HCT116 (cell line): Measurements from ENCODE around the gene RANBP1. TPM values are rescaled to one million over a fixed set of nuclear protein-coding genes. Genes with fewer than 3 reads are reported as not detected.

Experiments used
- ATAC-seq: fragments of 200-7000 bp; cut with Tn5 transposase; 2 replicates; pipeline ENCODE4 v1.9.1; 2020; ENCODE audit warnings: mild to moderate bottlenecking, moderate library complexity
- BruUV-seq: library from RNA; stranded (reverse); fragments of 400-500 nt; replicated peaks from 2 replicates; lab custom pipeline; 2021; lab: Mats Ljungman, UMichigan
- CTCF ChIA-PET: fragments of 300-600 bp; sonication (Branson Sonifier 250); formaldehyde crosslinking; loops from one replicate; lab custom pipeline; 2021; ENCODE audit warnings: antibody characterized with exemption; lab: Charles Lee
- POLR2A ChIA-PET: fragments of 300-600, 350-600 bp; sonication (Branson Sonifier 250); formaldehyde crosslinking; loops from one replicate; lab custom pipeline; 2021; ENCODE audit warnings: antibody characterized with exemption; lab: Charles Lee
- RAD21 ChIA-PET, 2 experiments: fragments of 300-600 bp; sonication (Branson Sonifier 250); formaldehyde crosslinking; loops; one replicate each; lab custom pipeline; 2023; ENCODE audit warnings: low total read pairs in 2 of 2; ENCODE audit not compliant: uncharacterized antibody in 2 of 2, unreplicated experiment in 2 of 2, low non-redundant PET in 1 of 2; lab: Charles Lee
- DNase-seq: peaks from one replicate; pipeline ENCODE4 v3.0.0-alpha.2; 2010; ENCODE audit warnings: low read depth, low spot score
- H2AFZ ChIP-seq: fragments of 200-600 bp; shearing (Covaris generic), sonication (generic); 2 replicates; pipeline ENCODE4 v1.6.1; 2017; ENCODE audit warnings: low read depth, mixed run types, mixed read lengths, antibody characterized with exemption, low read length; ENCODE audit not compliant: poor library complexity, severe bottlenecking
- H3K27ac ChIP-seq: 2 replicates; pipeline ENCODE4 v1.5.1; 2012; ENCODE audit warnings: low read depth, low read length
- H3K27me3 ChIP-seq: fragments of 200-600 bp; sonication (generic); 2 replicates; pipeline ENCODE4 v1.6.1; 2016; ENCODE audit warnings: mixed run types, low read length, mixed read lengths; ENCODE audit not compliant: insufficient read depth
- H3K36me3 ChIP-seq, 2 experiments: fragments of 200-500 bp in 1 of 2; fragments of 200-600 bp in 1 of 2; sonication (Bioruptor generic) in 1 of 2; sonication (generic) in 1 of 2; 2 replicates each; pipeline versions ENCODE4 v1.5.1 to v1.6.1; 2014 to 2016; ENCODE audit warnings: low read length in 2 of 2, inconsistent platforms in 1 of 2, mixed read lengths in 1 of 2, mixed run types in 1 of 2; ENCODE audit not compliant: insufficient read depth in 2 of 2, control insufficient read depth in 1 of 2
- H3K4me1 ChIP-seq, 2 experiments: fragments of 200-600 bp in 1 of 2; sonication (generic) in 1 of 2; 2 replicates each; pipeline versions ENCODE4 v1.5.1 to v1.6.1; 2012 to 2017; ENCODE audit warnings: low read length in 2 of 2, inconsistent platforms in 1 of 2, mild to moderate bottlenecking in 1 of 2, mixed read lengths in 1 of 2, mixed run types in 1 of 2, moderate library complexity in 1 of 2; ENCODE audit not compliant: insufficient read depth in 2 of 2, control insufficient read depth in 1 of 2
- H3K4me2 ChIP-seq: fragments of 200-600 bp; sonication (generic); 2 replicates; pipeline ENCODE4 v1.6.1; 2017; ENCODE audit warnings: mixed run types, low read length, mixed read lengths
- H3K4me3 ChIP-seq, 2 experiments: fragments of 200-600 bp in 1 of 2; sonication (generic) in 1 of 2; replicated peaks in 1 of 2; 2 replicates each; pipeline ENCODE4 v1.5.1; 2011 to 2016; ENCODE audit warnings: low read length in 2 of 2, control low read depth in 1 of 2, low read depth in 1 of 2, mild to moderate bottlenecking in 1 of 2, mixed read lengths in 1 of 2, mixed run types in 1 of 2
- H3K79me2 ChIP-seq: fragments of 200-600 bp; sonication (generic); 2 replicates; pipeline ENCODE4 v1.6.1; 2017; ENCODE audit warnings: mild to moderate bottlenecking, mixed run types, low read length, moderate library complexity, mixed read lengths; ENCODE audit not compliant: insufficient read depth
- H3K9ac ChIP-seq: fragments of 200-600 bp; sonication (generic); 2 replicates; pipeline ENCODE4 v1.6.1; 2016; ENCODE audit warnings: low read length, mixed read lengths
- H3K9me2 ChIP-seq: fragments of 200-600 bp; sonication (generic), shearing (Covaris generic); 2 replicates; pipeline ENCODE4 v1.6.1; 2017; ENCODE audit warnings: mixed run types, mild to moderate bottlenecking, moderate library complexity; ENCODE audit not compliant: insufficient read depth
- H3K9me3 ChIP-seq, 2 experiments: fragments of 200-500 bp in 1 of 2; fragments of 200-600 bp in 1 of 2; sonication (Bioruptor generic) in 1 of 2; sonication (generic) in 1 of 2; 2 replicates each; pipeline ENCODE4 v1.6.1; 2014 to 2017; ENCODE audit warnings: low read length in 2 of 2, mixed read lengths in 2 of 2, inconsistent platforms in 1 of 2, low read depth in 1 of 2, mild to moderate bottlenecking in 1 of 2, mixed run types in 1 of 2, moderate library complexity in 1 of 2; ENCODE audit not compliant: control insufficient read depth in 1 of 2, insufficient read depth in 1 of 2
- H4K20me1 ChIP-seq: fragments of 200-600 bp; sonication (generic), shearing (Covaris generic); 2 replicates; pipeline ENCODE4 v1.6.1; 2017; ENCODE audit warnings: mixed run types, mild to moderate bottlenecking, moderate library complexity; ENCODE audit not compliant: insufficient read depth
- CBX3 ChIP-seq: IDR thresholded peaks from 2 replicates; pipeline ENCODE4 v1.6.1; 2012; ENCODE audit warnings: low read depth
- CEBPB ChIP-seq: IDR thresholded peaks from 2 replicates; pipeline ENCODE4 v1.6.1; 2012; ENCODE audit warnings: low read depth
- EZH2 ChIP-seq: fragments of 200-600 bp; sonication (generic); IDR thresholded peaks from 2 replicates; pipeline ENCODE4 v1.6.1; 2017; ENCODE audit warnings: antibody characterized with exemption, mixed run types
- FOSL1 ChIP-seq: IDR thresholded peaks from 2 replicates; pipeline ENCODE4 v1.6.1; 2012; ENCODE audit warnings: low read depth
- JUND ChIP-seq: IDR thresholded peaks from 2 replicates; pipeline ENCODE4 v1.6.1; 2012
- POLR2A ChIP-seq: IDR thresholded peaks from 2 replicates; pipeline ENCODE4 v1.7.0; 2011; ENCODE audit warnings: borderline replicate concordance; ENCODE audit not compliant: insufficient read depth, insufficient read length; ENCODE audit errors: extremely low read depth
- RAD21 ChIP-seq: IDR thresholded peaks from 2 replicates; pipeline ENCODE4 v1.6.1; 2012; ENCODE audit warnings: low read depth, mild to moderate bottlenecking
- YY1 ChIP-seq: IDR thresholded peaks from 2 replicates; pipeline ENCODE4 v1.6.1; 2011; ENCODE audit warnings: low read length, low read depth, moderate library complexity, mild to moderate bottlenecking; ENCODE audit not compliant: insufficient replicate concordance; ENCODE audit errors: extremely low read depth
- ZFX ChIP-seq: fragments of 450-650 bp; IDR thresholded peaks from 2 replicates; pipeline ENCODE4 v1.6.1; 2017
- ZNF274 ChIP-seq: fragments of 200-500 bp; sonication (Bioruptor generic); IDR thresholded peaks from 2 replicates; pipeline ENCODE4 v1.6.1; 2014; ENCODE audit warnings: mild to moderate bottlenecking, low read depth, low read length, inconsistent platforms
- intact Hi-C: fragments of 100-400 bp; cut with micrococcal nuclease; formaldehyde crosslinking; loops from 2 replicates; pipeline ENCODE4 v1.10.0; 2022
- total RNA-seq: library from RNA; stranded (reverse); gene quantifications from one replicate; pipeline ENCODE4 v1.2.1, GENCODE V29; 2021; ENCODE audit not compliant: unreplicated experiment
- TF ChIP-seq, protein P1 (sequence below): IDR thresholded peaks from 2 replicates; pipeline ENCODE4 v1.6.1; 2012
- TF ChIP-seq, protein P2 (sequence below): IDR thresholded peaks from 2 replicates; pipeline ENCODE4 v1.6.1; 2012; ENCODE audit warnings: low read depth
- TF ChIP-seq, protein P3 (sequence below), 3 experiments: fragments of 200-600 bp in 1 of 3; sonication (generic) in 1 of 3; IDR thresholded peaks in 2 of 3; conservative IDR thresholded peaks in 1 of 3; 2 replicates each; pipeline ENCODE4 v1.5.1; 2012 to 2017; ENCODE audit warnings: low read depth in 2 of 3, low read length in 2 of 3, antibody characterized with exemption in 1 of 3, borderline replicate concordance in 1 of 3, control low read depth in 1 of 3, mild to moderate bottlenecking in 1 of 3, mixed read lengths in 1 of 3, mixed run types in 1 of 3, moderate library complexity in 1 of 3; ENCODE audit not compliant: insufficient read depth in 1 of 3

RANBP1 gene
- total RNA-seq, 1 experiment from 2014 or later, result 351 TPM

DNA sequence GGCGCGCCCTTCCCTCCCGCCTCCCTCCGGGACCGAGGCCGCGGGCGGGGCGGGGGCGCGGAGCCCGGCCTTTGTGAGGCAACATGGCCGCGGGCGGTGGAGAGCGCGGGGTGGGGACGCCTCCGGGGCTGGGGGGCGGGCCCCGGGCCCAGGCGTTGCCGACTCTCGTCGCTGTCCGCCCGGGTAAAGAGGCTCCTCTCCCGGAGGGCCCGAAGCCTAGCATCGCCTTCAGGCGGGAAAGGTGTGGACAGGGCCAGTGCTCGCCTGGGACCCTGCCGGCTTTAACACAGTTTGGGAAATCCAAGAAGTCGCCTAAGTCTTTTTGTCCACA lies 35.5 kb upstream of the RANBP1 start:
- peak overlapping the region; percentile 96 for H3K9ac ChIP-seq
- RAD21 ChIA-PET, result no interaction called here
- H3K4me2 ChIP-seq, result peak overlapping the region; percentile 97
- DNase-seq, result no peak
- H3K36me3 ChIP-seq, result peaks cover 1 to 10% of the 10 kb centered on the region in 2 experiments; a peak in 2 of 4 replicates
- no peaks in the 10 kb centered on the region for H3K9me3 ChIP-seq
- no TSS peak for BruUV-seq
- H3K4me3 ChIP-seq, result peak overlapping the region; percentile 85 to 99
- no peaks in the 10 kb centered on the region for H3K9me2 ChIP-seq
- CTCF ChIA-PET, result no interaction called here
- H3K27ac ChIP-seq, result peak overlapping the region; percentile 93
- TF ChIP-seq ZFX (peak; percentile 82), YY1 (peak; percentile 11)
- TF ChIP-seq, protein P1, sequence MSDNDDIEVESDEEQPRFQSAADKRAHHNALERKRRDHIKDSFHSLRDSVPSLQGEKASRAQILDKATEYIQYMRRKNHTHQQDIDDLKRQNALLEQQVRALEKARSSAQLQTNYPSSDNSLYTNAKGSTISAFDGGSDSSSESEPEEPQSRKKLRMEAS, result no peak
- H3K27me3 ChIP-seq, result no peaks in the 10 kb centered on the region
- H3K4me1 ChIP-seq, result peaks cover 13 to 38% of the 10 kb centered on the region in 2 experiments
- ATAC-seq, result peak; percentile 64
- no peak overlapping the region for H2AFZ ChIP-seq
- intact Hi-C loops, result loop anchor here (1.0 to 10.0 kb wide), 2 partner anchors 37 to 96 kb away; partner anchors contain the start of gene TRMT2A
- POLR2A ChIA-PET, result no interaction called here
- peaks cover 8% of the 10 kb centered on the region; the same call in 1 of the 2 replicates for H4K20me1 ChIP-seq
- peaks cover 51% of the 10 kb centered on the region for H3K79me2 ChIP-seq

DNA sequence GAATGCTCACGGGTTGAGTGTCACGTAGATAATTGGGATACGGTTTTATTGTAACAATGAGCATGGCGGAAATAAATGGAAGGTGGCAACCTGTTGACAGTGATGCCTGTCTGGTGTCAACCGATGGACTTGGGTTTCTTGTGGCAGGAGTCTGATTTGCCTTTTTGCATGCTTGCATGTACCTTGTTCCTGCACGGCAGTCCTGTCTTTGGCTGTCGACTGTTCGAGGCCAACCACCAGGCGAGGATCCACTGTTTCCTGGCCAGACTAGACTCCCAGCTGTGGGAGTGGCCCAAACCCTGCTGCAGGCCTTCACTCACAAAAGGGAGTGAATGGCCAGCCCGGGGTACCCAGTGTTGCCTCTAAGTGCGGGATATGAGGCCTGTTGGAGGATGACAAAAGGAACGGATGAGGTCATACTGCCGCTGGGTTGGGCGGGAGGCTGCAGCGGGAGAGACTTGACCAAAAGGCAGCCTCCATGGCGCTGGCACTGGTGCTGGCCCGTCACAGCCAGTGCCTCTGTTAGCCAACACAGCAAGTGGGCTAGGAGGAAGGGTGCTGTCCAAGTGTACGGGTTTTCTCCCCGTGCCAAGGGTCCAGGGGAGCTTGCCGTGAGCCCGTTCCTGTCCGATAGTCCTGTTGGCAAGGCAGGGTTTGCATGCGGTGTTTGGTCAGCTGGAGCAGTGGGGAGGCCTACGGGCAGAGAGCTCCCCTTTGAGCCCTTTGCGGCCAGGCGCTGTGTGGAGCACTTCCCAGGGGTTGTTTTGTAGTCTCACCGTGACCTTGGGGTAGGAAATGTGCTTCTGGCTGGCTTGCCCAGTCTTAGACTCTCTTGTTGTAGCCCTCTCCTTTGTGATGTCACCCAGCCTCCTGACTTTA lies 34.9 kb upstream of the RANBP1 start:
- H4K20me1 ChIP-seq, result peaks cover 11% of the 10 kb centered on the region; the same call in 1 of the 2 replicates
- H3K4me2 ChIP-seq, result peak overlapping the region; percentile 97
- H3K36me3 ChIP-seq, result peaks cover 6 to 16% of the 10 kb centered on the region in 2 experiments; a peak in 2 of 4 replicates
- ChIA-PET CTCF (no interaction called here), RAD21 (no interaction called here), POLR2A (no interaction called here)
- DNase-seq, result no peak
- intact Hi-C loops, result loop anchor here (1.0 to 10.0 kb wide), 2 partner anchors 36 to 96 kb away; partner anchors contain the start of gene TRMT2A
- no peaks in the 10 kb centered on the region for H3K27me3 ChIP-seq
- no peaks in the 10 kb centered on the region for H3K9me3 ChIP-seq
- peak overlapping the region; percentile 85 to 99 for H3K4me3 ChIP-seq
- H3K9ac ChIP-seq, result peak overlapping the region; percentile 96
- no peak overlapping the region for H2AFZ ChIP-seq
- peaks cover 57% of the 10 kb centered on the region for H3K79me2 ChIP-seq
- H3K27ac ChIP-seq, result peak overlapping the region; percentile 93
- no peaks in the 10 kb centered on the region for H3K9me2 ChIP-seq
- TSS peak; percentile 48 for BruUV-seq
- ATAC-seq, result no peak
- peaks cover 13 to 38% of the 10 kb centered on the region in 2 experiments for H3K4me1 ChIP-seq
- no peak for TF ChIP-seq CEBPB
- no peak for TF ChIP-seq FOSL1
- TF ChIP-seq, protein P2, sequence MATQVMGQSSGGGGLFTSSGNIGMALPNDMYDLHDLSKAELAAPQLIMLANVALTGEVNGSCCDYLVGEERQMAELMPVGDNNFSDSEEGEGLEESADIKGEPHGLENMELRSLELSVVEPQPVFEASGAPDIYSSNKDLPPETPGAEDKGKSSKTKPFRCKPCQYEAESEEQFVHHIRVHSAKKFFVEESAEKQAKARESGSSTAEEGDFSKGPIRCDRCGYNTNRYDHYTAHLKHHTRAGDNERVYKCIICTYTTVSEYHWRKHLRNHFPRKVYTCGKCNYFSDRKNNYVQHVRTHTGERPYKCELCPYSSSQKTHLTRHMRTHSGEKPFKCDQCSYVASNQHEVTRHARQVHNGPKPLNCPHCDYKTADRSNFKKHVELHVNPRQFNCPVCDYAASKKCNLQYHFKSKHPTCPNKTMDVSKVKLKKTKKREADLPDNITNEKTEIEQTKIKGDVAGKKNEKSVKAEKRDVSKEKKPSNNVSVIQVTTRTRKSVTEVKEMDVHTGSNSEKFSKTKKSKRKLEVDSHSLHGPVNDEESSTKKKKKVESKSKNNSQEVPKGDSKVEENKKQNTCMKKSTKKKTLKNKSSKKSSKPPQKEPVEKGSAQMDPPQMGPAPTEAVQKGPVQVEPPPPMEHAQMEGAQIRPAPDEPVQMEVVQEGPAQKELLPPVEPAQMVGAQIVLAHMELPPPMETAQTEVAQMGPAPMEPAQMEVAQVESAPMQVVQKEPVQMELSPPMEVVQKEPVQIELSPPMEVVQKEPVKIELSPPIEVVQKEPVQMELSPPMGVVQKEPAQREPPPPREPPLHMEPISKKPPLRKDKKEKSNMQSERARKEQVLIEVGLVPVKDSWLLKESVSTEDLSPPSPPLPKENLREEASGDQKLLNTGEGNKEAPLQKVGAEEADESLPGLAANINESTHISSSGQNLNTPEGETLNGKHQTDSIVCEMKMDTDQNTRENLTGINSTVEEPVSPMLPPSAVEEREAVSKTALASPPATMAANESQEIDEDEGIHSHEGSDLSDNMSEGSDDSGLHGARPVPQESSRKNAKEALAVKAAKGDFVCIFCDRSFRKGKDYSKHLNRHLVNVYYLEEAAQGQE, result no peak
- TF ChIP-seq CBX3, result no peak
- no peak for TF ChIP-seq RAD21
- no peak for TF ChIP-seq POLR2A
- TF ChIP-seq JUND, result no peak
- TF ChIP-seq, protein P1, result no peak
- TF ChIP-seq ZNF274, result no peak
- TF ChIP-seq, protein P3, sequence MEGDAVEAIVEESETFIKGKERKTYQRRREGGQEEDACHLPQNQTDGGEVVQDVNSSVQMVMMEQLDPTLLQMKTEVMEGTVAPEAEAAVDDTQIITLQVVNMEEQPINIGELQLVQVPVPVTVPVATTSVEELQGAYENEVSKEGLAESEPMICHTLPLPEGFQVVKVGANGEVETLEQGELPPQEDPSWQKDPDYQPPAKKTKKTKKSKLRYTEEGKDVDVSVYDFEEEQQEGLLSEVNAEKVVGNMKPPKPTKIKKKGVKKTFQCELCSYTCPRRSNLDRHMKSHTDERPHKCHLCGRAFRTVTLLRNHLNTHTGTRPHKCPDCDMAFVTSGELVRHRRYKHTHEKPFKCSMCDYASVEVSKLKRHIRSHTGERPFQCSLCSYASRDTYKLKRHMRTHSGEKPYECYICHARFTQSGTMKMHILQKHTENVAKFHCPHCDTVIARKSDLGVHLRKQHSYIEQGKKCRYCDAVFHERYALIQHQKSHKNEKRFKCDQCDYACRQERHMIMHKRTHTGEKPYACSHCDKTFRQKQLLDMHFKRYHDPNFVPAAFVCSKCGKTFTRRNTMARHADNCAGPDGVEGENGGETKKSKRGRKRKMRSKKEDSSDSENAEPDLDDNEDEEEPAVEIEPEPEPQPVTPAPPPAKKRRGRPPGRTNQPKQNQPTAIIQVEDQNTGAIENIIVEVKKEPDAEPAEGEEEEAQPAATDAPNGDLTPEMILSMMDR (IDR thresholded peaks at IDR 0.05 in 2 of 3, conservative IDR thresholded peaks at IDR 0.05 in 1 of 3; ENCODE audit: borderline replicate concordance in 1 of 3, insufficient read depth in 1 of 3, low read depth in 2 of 3, low read length in 2 of 3), result no peak
- no peak for TF ChIP-seq EZH2
